ENCODE data around the gene BATF. TPM values are rescaled to one million over a fixed set of nuclear protein-coding genes. Genes with fewer than 3 reads are reported as not detected.

BATF gene
- total RNA-seq, 1 experiment from 2014 or later = 1.4 TPM

DNA sequence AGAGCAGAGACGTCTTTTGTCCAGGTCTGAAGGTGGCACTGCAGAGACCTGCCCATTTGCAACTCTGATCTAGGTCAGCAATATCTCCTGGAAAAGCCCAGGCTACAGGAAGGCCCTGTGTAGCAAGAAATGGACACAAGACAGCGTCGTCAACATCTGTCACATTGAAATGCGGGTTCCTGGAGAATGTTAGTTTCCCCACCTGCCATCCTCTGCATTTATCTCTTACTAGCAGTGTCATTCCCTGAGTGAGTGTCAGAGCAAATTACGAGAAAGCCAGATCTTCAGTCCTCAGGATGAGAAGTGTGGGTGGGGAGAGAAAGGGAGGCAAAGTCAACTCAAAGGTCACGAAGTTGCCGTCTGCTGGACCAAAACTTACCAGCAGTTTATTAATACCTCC lies 28.8 kb downstream of the BATF start:
- no TSS peak for BruUV-seq (replicated peaks)
- Mint-ChIP-seq H3K36me3 (ENCODE audit: insufficient read depth, unreplicated experiment) (no peaks in the 10 kb centered on the region), H3K27ac (ENCODE audit: unreplicated experiment) (no peak overlapping the region), H3K4me3 (ENCODE audit: low read depth, unreplicated experiment) (no peak overlapping the region), H3K9me3 (ENCODE audit: low read depth, unreplicated experiment) (no peaks in the 10 kb centered on the region), H3K27me3 (ENCODE audit: unreplicated experiment) (no peaks in the 10 kb centered on the region), H3K4me1 (ENCODE audit: low read depth, unreplicated experiment) (peaks cover 14% of the 10 kb centered on the region)
- intact Hi-C loops (cut with micrococcal nuclease; ENCODE audit: unreplicated experiment) = no loop called here
- DNase-seq = no peak
- CTCF ChIA-PET = interaction anchor here (0.6 kb wide), 1 partner anchor 75 kb away, joined by 4 read pairs; no protein-coding TSS in a partner anchor
- TF ChIP-seq, protein P1, sequence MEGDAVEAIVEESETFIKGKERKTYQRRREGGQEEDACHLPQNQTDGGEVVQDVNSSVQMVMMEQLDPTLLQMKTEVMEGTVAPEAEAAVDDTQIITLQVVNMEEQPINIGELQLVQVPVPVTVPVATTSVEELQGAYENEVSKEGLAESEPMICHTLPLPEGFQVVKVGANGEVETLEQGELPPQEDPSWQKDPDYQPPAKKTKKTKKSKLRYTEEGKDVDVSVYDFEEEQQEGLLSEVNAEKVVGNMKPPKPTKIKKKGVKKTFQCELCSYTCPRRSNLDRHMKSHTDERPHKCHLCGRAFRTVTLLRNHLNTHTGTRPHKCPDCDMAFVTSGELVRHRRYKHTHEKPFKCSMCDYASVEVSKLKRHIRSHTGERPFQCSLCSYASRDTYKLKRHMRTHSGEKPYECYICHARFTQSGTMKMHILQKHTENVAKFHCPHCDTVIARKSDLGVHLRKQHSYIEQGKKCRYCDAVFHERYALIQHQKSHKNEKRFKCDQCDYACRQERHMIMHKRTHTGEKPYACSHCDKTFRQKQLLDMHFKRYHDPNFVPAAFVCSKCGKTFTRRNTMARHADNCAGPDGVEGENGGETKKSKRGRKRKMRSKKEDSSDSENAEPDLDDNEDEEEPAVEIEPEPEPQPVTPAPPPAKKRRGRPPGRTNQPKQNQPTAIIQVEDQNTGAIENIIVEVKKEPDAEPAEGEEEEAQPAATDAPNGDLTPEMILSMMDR (IDR thresholded peaks at IDR 0.05; ENCODE audit: unreplicated experiment) = no peak

DNA sequence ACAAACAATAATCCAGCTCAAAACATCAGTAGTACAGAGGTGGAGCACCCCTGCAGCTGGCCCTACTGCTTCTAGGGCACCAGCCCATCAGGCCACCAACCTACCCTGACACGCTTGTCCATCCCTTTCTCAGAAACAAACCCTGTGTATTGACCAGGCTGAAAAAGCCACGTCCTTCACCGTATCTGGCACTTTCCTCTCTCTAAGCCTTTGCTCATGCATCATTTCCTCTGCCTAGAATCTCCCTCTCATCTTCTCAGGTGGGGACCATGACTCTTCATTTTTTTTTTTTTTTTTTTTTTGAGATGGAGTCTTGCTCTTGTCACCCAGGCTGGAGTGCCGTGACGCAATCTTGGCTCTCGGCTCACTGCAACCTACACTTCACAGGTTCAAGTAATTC lies 30.9 kb downstream of the BATF start:
- TF ChIP-seq, protein P1 (IDR thresholded peaks at IDR 0.05; ENCODE audit: unreplicated experiment) = no peak
- Mint-ChIP-seq H3K4me1 (ENCODE audit: low read depth, unreplicated experiment) (peaks cover 14% of the 10 kb centered on the region), H3K27ac (ENCODE audit: unreplicated experiment) (no peak overlapping the region), H3K27me3 (ENCODE audit: unreplicated experiment) (no peaks in the 10 kb centered on the region), H3K4me3 (ENCODE audit: low read depth, unreplicated experiment) (no peak overlapping the region), H3K9me3 (ENCODE audit: low read depth, unreplicated experiment) (no peaks in the 10 kb centered on the region), H3K36me3 (ENCODE audit: insufficient read depth, unreplicated experiment) (no peaks in the 10 kb centered on the region)
- no peak for DNase-seq
- CTCF ChIA-PET = no interaction called here
- intact Hi-C loops (cut with micrococcal nuclease; ENCODE audit: unreplicated experiment) = no loop called here
- BruUV-seq (replicated peaks) = no TSS peak

DNA sequence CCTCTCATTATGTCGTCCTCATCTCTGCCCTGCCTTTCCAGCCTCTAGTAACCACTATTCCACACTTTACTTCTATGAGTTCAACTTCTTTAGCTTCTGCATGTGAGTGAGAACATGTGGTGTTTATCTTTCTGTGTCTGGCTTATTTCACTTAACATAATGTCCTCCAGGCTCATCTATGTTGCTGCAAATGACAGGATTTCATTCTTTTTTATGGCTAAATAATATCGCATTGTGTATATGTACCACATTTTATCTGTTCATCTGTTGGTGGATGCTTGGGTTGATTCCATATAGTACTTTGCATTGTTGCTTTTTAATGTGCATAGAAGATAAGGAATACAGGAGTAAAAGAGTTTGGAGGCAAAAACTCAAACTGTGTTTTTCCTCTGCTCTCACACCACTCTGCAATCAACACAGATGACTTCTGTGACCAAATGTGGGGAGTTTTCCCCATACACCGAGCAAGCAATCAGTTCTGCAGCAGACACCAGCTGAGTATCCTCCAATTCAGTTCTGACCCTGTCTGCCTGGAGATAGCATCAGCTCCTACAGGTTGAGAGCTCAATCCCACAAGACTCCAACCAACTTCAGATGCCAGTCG lies 31.6 kb downstream of the BATF start:
- BruUV-seq (replicated peaks) = no TSS peak
- Mint-ChIP-seq H3K27me3 (ENCODE audit: unreplicated experiment) (no peaks in the 10 kb centered on the region), H3K36me3 (ENCODE audit: insufficient read depth, unreplicated experiment) (no peaks in the 10 kb centered on the region), H3K27ac (ENCODE audit: unreplicated experiment) (no peak overlapping the region), H3K9me3 (ENCODE audit: low read depth, unreplicated experiment) (no peaks in the 10 kb centered on the region), H3K4me1 (ENCODE audit: low read depth, unreplicated experiment) (peaks cover 14% of the 10 kb centered on the region), H3K4me3 (ENCODE audit: low read depth, unreplicated experiment) (no peak overlapping the region)
- CTCF ChIA-PET = interaction anchor here (0.7 to 0.8 kb wide), 2 partner anchors 11 to 18 kb away, joined by 3 read pairs; no protein-coding TSS in a partner anchor
- intact Hi-C loops (cut with micrococcal nuclease; ENCODE audit: unreplicated experiment) = no loop called here
- DNase-seq = no peak
- TF ChIP-seq, protein P1 (IDR thresholded peaks at IDR 0.05; ENCODE audit: unreplicated experiment) = no peak

DNA sequence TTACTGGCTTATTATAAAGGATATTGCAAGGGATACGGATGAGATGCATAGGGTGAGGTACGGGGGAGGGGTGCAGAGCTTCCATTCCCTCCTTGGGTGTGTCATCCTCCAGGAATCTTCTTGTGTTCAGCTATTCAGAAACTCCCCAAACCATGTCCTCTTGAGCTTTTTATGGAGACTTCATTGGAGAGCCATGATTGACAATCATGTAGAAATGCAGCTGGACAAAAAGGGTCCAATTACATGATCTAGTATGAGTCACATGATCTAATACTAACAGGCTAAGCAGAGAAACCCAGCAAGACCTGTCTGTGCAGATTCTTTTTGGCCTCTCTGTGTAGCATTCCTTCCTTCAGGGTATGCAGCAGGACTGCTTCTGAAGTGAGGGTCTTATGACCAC lies 32.2 kb downstream of the BATF start:
- Mint-ChIP-seq H3K36me3 (ENCODE audit: insufficient read depth, unreplicated experiment) (no peaks in the 10 kb centered on the region), H3K27me3 (ENCODE audit: unreplicated experiment) (no peaks in the 10 kb centered on the region), H3K4me1 (ENCODE audit: low read depth, unreplicated experiment) (peaks cover 17% of the 10 kb centered on the region), H3K4me3 (ENCODE audit: low read depth, unreplicated experiment) (no peak overlapping the region), H3K9me3 (ENCODE audit: low read depth, unreplicated experiment) (no peaks in the 10 kb centered on the region), H3K27ac (ENCODE audit: unreplicated experiment) (peak overlapping the region; percentile 24)
- BruUV-seq (replicated peaks) = no TSS peak
- TF ChIP-seq, protein P1 (IDR thresholded peaks at IDR 0.05; ENCODE audit: unreplicated experiment) = no peak
- CTCF ChIA-PET = interaction anchor here (0.7 to 0.8 kb wide), 2 partner anchors 12 to 17 kb away, joined by 3 read pairs; no protein-coding TSS in a partner anchor
- peak; percentile 48 for DNase-seq
- intact Hi-C loops (cut with micrococcal nuclease; ENCODE audit: unreplicated experiment) = no loop called here

Data from Calu3 (cell line).